ENCODE data around the gene RARA.

RARA gene

GRCh38 chr17:40329839-40330794 lies 21.1 kb downstream of the RARA start:
- Histone ChIP-seq H3K4me1 (ENCODE audit: control insufficient read depth, insufficient read depth, low read length, poor library complexity, severe bottlenecking) (peaks cover 7% of the 10 kb centered on the region), H3K27ac (ENCODE audit: low read depth, low read length, severe bottlenecking) (no peak overlapping the region), H3K4me3 (ENCODE audit: extremely low read depth, insufficient read depth, low read length, poor library complexity, severe bottlenecking) (no peak overlapping the region), H3K36me3 (ENCODE audit: control insufficient read depth, insufficient read depth, low read length) (peaks cover 8% of the 10 kb centered on the region), H3K9me3 (ENCODE audit: control insufficient read depth, low read length) (no peaks in the 10 kb centered on the region)
- 82 to 92% methylated on average over 5 to 7 of the region's 11 CpGs for WGBS, 2 experiments (ENCODE audit: insufficient coverage in 2 of 2)

- 91 to 100% methylated on average over 6 to 8 of the region's 10 CpGs for WGBS, 2 experiments (ENCODE audit: insufficient coverage in 2 of 2)
- Histone ChIP-seq H3K36me3 (ENCODE audit: control insufficient read depth, insufficient read depth, low read length) (peaks cover 8% of the 10 kb centered on the region), H3K9me3 (ENCODE audit: control insufficient read depth, low read length) (no peaks in the 10 kb centered on the region), H3K27ac (ENCODE audit: low read depth, low read length, severe bottlenecking) (no peak overlapping the region), H3K4me1 (ENCODE audit: control insufficient read depth, insufficient read depth, low read length, poor library complexity, severe bottlenecking) (peaks cover 8% of the 10 kb centered on the region), H3K4me3 (ENCODE audit: extremely low read depth, insufficient read depth, low read length, poor library complexity, severe bottlenecking) (no peak overlapping the region)
These were observed 22.0 kb downstream of the RARA start for GRCh38 chr17:40330850-40331470.

DNA sequence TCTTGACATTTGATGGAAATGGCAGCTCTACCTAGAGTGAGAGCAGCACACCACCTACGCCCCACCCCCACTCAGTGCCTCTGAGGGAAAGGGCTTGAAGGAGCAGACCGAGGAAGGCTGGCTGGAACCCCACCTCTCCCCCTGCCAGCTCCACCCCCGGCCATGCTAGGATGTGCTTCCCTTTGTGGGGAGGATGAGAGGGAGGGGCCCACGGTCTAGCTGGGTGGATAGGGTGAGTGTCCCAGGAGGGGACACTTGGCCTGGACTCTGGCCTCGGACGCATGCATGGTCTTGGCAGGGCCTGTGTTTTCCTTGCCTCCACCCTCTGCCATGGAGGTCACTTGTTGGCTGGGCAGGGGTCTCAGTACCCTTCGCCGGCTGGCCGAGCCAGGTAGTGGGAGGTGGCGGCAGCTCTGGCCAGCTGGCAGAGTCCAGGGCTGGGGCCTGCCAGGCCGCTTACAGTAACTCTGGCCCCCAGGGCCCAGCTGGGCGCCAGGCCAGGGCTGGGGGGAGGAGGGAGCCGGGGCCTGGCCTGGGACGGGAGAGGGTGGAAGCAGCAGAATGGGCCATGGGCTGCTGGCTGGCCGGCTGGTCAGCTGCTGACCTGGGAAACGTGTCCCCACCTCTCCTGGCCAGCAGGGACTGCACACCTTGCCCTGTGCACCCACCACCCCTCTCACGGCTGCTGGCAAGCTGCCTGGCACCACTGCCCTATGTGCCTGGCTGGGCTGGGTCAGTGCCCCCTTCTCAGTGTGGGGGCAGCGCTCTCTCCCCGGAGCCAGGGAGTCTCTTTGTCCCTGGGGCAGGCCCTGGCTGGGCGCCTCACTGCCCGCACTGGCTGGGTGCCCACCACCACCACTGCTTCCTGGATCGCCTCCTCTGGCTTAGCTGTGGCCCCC lies 23.0 kb downstream of the RARA start:
- H3K36me3 ChIP-seq (ENCODE audit: control insufficient read depth, insufficient read depth, low read length): peaks cover 8% of the 10 kb centered on the region
- H3K27ac ChIP-seq (ENCODE audit: low read depth, low read length, severe bottlenecking): no peak overlapping the region
- peaks cover 8% of the 10 kb centered on the region for H3K4me1 ChIP-seq (ENCODE audit: control insufficient read depth, insufficient read depth, low read length, poor library complexity, severe bottlenecking)
- H3K9me3 ChIP-seq (ENCODE audit: control insufficient read depth, low read length): no peaks in the 10 kb centered on the region
- 91 to 95% methylated on average over 16 to 18 of the region's 22 CpGs for whole genome bisulfite sequencing, 2 experiments (ENCODE audit: insufficient coverage in 2 of 2)
- H3K4me3 ChIP-seq (ENCODE audit: extremely low read depth, insufficient read depth, low read length, poor library complexity, severe bottlenecking): no peak overlapping the region

DNA sequence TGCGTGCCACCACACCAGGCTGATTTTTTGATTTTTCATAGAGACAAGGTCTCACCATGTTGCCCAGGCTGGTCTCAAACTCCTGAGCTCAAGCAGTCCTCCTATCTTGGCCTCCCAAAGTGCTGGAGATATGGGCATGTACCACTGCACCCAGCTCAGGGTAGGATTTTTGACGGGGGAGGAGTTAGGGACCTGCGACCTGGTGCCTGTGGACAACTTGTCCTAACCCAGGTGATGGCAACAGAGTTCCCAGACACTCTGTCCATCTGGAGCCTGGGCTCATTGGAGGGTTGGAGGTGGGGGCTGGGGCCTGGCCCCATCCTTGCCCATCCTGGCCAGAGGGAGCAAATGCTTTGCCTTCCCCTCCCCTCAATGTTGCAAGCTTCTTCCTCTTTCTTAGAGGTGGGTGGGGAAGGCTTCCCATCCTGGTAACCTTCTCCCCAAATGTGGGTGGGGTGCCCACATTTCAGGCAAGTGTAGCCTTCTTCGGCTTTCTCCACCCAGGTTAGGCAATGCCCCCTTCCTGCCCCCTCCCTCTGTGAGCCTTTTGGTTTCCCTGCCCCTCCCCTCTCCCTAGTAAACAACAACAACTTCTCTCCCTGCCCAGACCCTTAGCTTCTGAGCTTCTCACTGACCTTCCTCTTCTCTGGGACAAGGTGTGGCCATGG lies 24.9 kb downstream of the RARA start:
- no peaks in the 10 kb centered on the region for H3K9me3 ChIP-seq (ENCODE audit: control insufficient read depth, low read length)

GRCh38 chr17:40335620-40336019 lies 26.6 kb downstream of the RARA start:
- no peak overlapping the region for H3K27ac ChIP-seq (ENCODE audit: low read depth, low read length, severe bottlenecking)
- peaks cover 16% of the 10 kb centered on the region for H3K36me3 ChIP-seq (ENCODE audit: control insufficient read depth, insufficient read depth, low read length)
- WGBS, 2 experiments (ENCODE audit: insufficient coverage in 2 of 2): 96 to 100% methylated on average over 7 to 8 of the region's 8 CpGs
- peaks cover 8% of the 10 kb centered on the region for H3K4me1 ChIP-seq (ENCODE audit: control insufficient read depth, insufficient read depth, low read length, poor library complexity, severe bottlenecking)
- H3K4me3 ChIP-seq (ENCODE audit: extremely low read depth, insufficient read depth, low read length, poor library complexity, severe bottlenecking): no peak overlapping the region
- no peaks in the 10 kb centered on the region for H3K9me3 ChIP-seq (ENCODE audit: control insufficient read depth, low read length)

More for the DNA sequence above, 24.9 kb downstream of the RARA start:
- WGBS, 2 experiments (ENCODE audit: insufficient coverage in 2 of 2): 84 to 100% methylated on average over 2 to 4 of the region's 4 CpGs
- Histone ChIP-seq H3K36me3 (ENCODE audit: control insufficient read depth, insufficient read depth, low read length) (peaks cover 14% of the 10 kb centered on the region), H3K4me1 (ENCODE audit: control insufficient read depth, insufficient read depth, low read length, poor library complexity, severe bottlenecking) (peaks cover 8% of the 10 kb centered on the region), H3K27ac (ENCODE audit: low read depth, low read length, severe bottlenecking) (no peak overlapping the region), H3K4me3 (ENCODE audit: extremely low read depth, insufficient read depth, low read length, poor library complexity, severe bottlenecking) (no peak overlapping the region)

DNA sequence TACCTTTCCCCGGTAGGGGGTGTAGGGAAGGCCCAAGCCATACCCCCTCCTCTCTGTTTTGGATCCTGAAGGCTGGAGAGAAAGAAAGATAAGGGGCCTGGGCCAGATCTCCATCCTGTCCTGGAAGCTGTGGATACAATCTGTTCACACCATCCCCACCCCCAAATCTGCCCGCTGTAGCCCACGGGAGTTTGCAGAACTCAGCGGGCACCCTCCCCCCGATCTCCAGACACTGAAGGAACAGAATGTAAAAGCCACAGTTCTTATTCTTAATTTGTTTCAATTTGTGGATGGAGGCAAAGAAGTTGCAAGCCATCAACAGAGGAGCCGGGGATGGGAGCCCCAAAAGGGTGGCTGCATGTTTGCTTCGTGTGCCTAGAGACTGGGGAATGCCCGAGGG lies 28.4 kb downstream of the RARA start:
- H3K9me3 ChIP-seq (ENCODE audit: control insufficient read depth, low read length): no peaks in the 10 kb centered on the region
- H3K4me1 ChIP-seq (ENCODE audit: control insufficient read depth, insufficient read depth, low read length, poor library complexity, severe bottlenecking): peaks cover 8% of the 10 kb centered on the region
- WGBS, 2 experiments (ENCODE audit: insufficient coverage in 2 of 2): 82 to 93% methylated on average over 4 to 7 of the region's 8 CpGs
- no peak overlapping the region for H3K27ac ChIP-seq (ENCODE audit: low read depth, low read length, severe bottlenecking)
- H3K36me3 ChIP-seq (ENCODE audit: control insufficient read depth, insufficient read depth, low read length): peaks cover 10% of the 10 kb centered on the region
- no peak overlapping the region for H3K4me3 ChIP-seq (ENCODE audit: extremely low read depth, insufficient read depth, low read length, poor library complexity, severe bottlenecking)

GRCh38 chr17:40338058-40338457 lies 29.1 kb downstream of the RARA start:
- Histone ChIP-seq H3K4me3 (ENCODE audit: extremely low read depth, insufficient read depth, low read length, poor library complexity, severe bottlenecking) (no peak overlapping the region), H3K27ac (ENCODE audit: low read depth, low read length, severe bottlenecking) (no peak overlapping the region), H3K9me3 (ENCODE audit: control insufficient read depth, low read length) (no peaks in the 10 kb centered on the region), H3K4me1 (ENCODE audit: control insufficient read depth, insufficient read depth, low read length, poor library complexity, severe bottlenecking) (peaks cover 8% of the 10 kb centered on the region), H3K36me3 (ENCODE audit: control insufficient read depth, insufficient read depth, low read length) (peaks cover 9% of the 10 kb centered on the region)
- WGBS, 2 experiments (ENCODE audit: insufficient coverage in 2 of 2): 94 to 100% methylated on average over 4 of the region's 5 CpGs

DNA sequence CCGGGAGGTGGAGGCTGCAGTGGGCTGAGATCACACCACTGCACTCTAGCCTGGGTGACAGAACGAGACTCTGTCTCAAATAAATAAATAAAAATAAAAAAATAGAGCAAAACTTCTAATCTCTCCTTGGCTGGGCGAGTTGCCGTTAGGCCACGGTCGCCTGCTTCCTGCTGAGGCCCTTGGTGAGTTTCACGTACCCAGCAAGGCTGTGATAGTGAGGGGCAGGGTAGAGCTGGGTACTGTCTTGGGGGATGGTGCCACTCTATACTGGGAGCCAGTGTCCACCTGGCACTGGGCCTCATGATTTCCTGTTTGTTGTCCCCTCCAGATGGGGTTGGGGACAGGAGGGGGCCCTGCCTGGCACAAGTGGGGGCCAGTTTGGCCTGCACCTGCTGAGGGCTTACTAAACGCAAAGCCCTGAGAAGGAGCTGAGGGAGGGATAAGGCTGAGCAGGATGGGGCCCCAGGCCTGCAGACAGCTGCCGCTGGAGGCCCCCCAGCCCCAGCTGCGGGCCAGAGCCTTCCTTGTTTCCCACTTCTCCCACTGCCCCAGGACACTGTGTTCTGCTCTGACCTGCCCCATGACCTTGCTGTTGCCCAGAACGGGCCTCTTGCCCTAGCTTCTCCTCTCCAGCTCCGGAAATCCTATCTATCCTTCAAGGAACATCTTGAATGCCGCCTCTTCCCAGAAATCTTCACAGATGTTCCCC lies 30.1 kb downstream of the RARA start:
- H3K36me3 ChIP-seq (ENCODE audit: control insufficient read depth, insufficient read depth, low read length): peaks cover 9% of the 10 kb centered on the region
- WGBS, 2 experiments (ENCODE audit: insufficient coverage in 2 of 2): 85 to 90% methylated on average over 8 to 10 of the region's 13 CpGs
- no peaks in the 10 kb centered on the region for H3K9me3 ChIP-seq (ENCODE audit: control insufficient read depth, low read length)
- no peak overlapping the region for H3K27ac ChIP-seq (ENCODE audit: low read depth, low read length, severe bottlenecking)
- no peak overlapping the region for H3K4me3 ChIP-seq (ENCODE audit: extremely low read depth, insufficient read depth, low read length, poor library complexity, severe bottlenecking)
- peaks cover 11% of the 10 kb centered on the region for H3K4me1 ChIP-seq (ENCODE audit: control insufficient read depth, insufficient read depth, low read length, poor library complexity, severe bottlenecking)

GRCh38 chr17:40340327-40340726 lies 31.3 kb downstream of the RARA start:
- Histone ChIP-seq H3K36me3 (ENCODE audit: control insufficient read depth, insufficient read depth, low read length) (peaks cover 9% of the 10 kb centered on the region), H3K4me1 (ENCODE audit: control insufficient read depth, insufficient read depth, low read length, poor library complexity, severe bottlenecking) (peaks cover 12% of the 10 kb centered on the region), H3K4me3 (ENCODE audit: extremely low read depth, insufficient read depth, low read length, poor library complexity, severe bottlenecking) (no peak overlapping the region), H3K9me3 (ENCODE audit: control insufficient read depth, low read length) (no peaks in the 10 kb centered on the region), H3K27ac (ENCODE audit: low read depth, low read length, severe bottlenecking) (no peak overlapping the region)
- WGBS, 2 experiments (ENCODE audit: insufficient coverage in 2 of 2): no CpG with 5 or more reads among the region's 1 CpG
